CD4-positive, alpha-beta T cell treated with Interleukin-4 for 4 hours (primary cell): Measurements from ENCODE around the gene TSPAN4.

Experiments
- DNase-seq: peaks from one replicate; pipeline ENCODE4 v3.0.0-alpha.2; 2020

Gene TSPAN4

GRCh38 chr11:808427-809286 is 34.0 kb upstream of the TSPAN4 start:
- peak; percentile 44 for DNase-seq

GRCh38 chr11:809287-810039 is 33.2 kb upstream of the TSPAN4 start, which contains the start of gene RPLP2:
Gene RPLP2, plus strand, starts transcription at chr11:809967. Its CDS starts 268 bp downstream, at chr11:810235.
- DNase-seq: peak; percentile 96

GRCh38 chr11:810040-810567 is 32.5 kb upstream of the TSPAN4 start:
- DNase-seq: no peak

GRCh38 chr11:811446-812245 is 31.0 kb upstream of the TSPAN4 start:
- DNase-seq: no peak

GRCh38 chr11:812390-812789 is 30.3 kb upstream of the TSPAN4 start:
- no peak for DNase-seq

- DNase-seq: no peak
Observed at GRCh38 chr11:813072-813455, 29.6 kb upstream of the TSPAN4 start.

GRCh38 chr11:813456-814096 is 29.1 kb upstream of the TSPAN4 start:
- DNase-seq: no peak

GRCh38 chr11:815675-816432 is 26.8 kb upstream of the TSPAN4 start:
- DNase-seq: no peak

- DNase-seq: no peak
Observed at GRCh38 chr11:816433-816779, 26.2 kb upstream of the TSPAN4 start.

- DNase-seq: no peak
Observed at GRCh38 chr11:818396-819128, 24.1 kb upstream of the TSPAN4 start, which contains the start of gene PNPLA2. Gene PNPLA2, plus strand, starts transcription at chr11:818914. Its CDS starts 805 bp downstream, at chr11:819719.

- DNase-seq: peak; percentile 87
Observed at GRCh38 chr11:819129-819931, 23.3 kb upstream of the TSPAN4 start.

GRCh38 chr11:819943-820649 is 22.6 kb upstream of the TSPAN4 start:
- peak; percentile 94 for DNase-seq

- no peak for DNase-seq
Observed at GRCh38 chr11:820655-821511, 21.8 kb upstream of the TSPAN4 start.

GRCh38 chr11:821512-822371 is 20.9 kb upstream of the TSPAN4 start:
- no peak for DNase-seq

GRCh38 chr11:823441-824291 is 19.0 kb upstream of the TSPAN4 start:
- no peak for DNase-seq

GRCh38 chr11:824292-824880 is 18.3 kb upstream of the TSPAN4 start:
- no peak for DNase-seq
